Measurements from ENCODE around the gene SCN8A.
A peak's percentile ranks its signal among the peaks of the same experiment; 100 is the strongest.

SCN8A gene

GRCh38 chr12:51752234-51752889 is 161.3 kb downstream of the SCN8A start:
- TF ChIP-seq, protein P1, sequence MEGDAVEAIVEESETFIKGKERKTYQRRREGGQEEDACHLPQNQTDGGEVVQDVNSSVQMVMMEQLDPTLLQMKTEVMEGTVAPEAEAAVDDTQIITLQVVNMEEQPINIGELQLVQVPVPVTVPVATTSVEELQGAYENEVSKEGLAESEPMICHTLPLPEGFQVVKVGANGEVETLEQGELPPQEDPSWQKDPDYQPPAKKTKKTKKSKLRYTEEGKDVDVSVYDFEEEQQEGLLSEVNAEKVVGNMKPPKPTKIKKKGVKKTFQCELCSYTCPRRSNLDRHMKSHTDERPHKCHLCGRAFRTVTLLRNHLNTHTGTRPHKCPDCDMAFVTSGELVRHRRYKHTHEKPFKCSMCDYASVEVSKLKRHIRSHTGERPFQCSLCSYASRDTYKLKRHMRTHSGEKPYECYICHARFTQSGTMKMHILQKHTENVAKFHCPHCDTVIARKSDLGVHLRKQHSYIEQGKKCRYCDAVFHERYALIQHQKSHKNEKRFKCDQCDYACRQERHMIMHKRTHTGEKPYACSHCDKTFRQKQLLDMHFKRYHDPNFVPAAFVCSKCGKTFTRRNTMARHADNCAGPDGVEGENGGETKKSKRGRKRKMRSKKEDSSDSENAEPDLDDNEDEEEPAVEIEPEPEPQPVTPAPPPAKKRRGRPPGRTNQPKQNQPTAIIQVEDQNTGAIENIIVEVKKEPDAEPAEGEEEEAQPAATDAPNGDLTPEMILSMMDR (IDR thresholded peaks at IDR 0.05) = no peak
- H3K27ac Mint-ChIP-seq = no peak overlapping the region
- peak; percentile 44 for DNase-seq
- H3K4me1 Mint-ChIP-seq = no peaks in the 10 kb centered on the region
- H3K9me3 Mint-ChIP-seq = no peaks in the 10 kb centered on the region
- no peaks in the 10 kb centered on the region for H3K27me3 Mint-ChIP-seq (ENCODE audit: low read depth, poor library complexity)
- peaks cover 4% of the 10 kb centered on the region for H3K36me3 Mint-ChIP-seq (ENCODE audit: low read depth)
- H3K4me3 Mint-ChIP-seq = no peak overlapping the region

GRCh38 chr12:51753980-51754675 is 163.1 kb downstream of the SCN8A start:
- H3K36me3 Mint-ChIP-seq (ENCODE audit: low read depth) = peaks cover 4% of the 10 kb centered on the region
- no peak overlapping the region for H3K4me3 Mint-ChIP-seq
- TF ChIP-seq, protein P1 (IDR thresholded peaks at IDR 0.05) = no peak
- no peak for DNase-seq
- H3K9me3 Mint-ChIP-seq = no peaks in the 10 kb centered on the region
- no peaks in the 10 kb centered on the region for H3K27me3 Mint-ChIP-seq (ENCODE audit: low read depth, poor library complexity)
- no peaks in the 10 kb centered on the region for H3K4me1 Mint-ChIP-seq
- H3K27ac Mint-ChIP-seq = no peak overlapping the region

DNA sequence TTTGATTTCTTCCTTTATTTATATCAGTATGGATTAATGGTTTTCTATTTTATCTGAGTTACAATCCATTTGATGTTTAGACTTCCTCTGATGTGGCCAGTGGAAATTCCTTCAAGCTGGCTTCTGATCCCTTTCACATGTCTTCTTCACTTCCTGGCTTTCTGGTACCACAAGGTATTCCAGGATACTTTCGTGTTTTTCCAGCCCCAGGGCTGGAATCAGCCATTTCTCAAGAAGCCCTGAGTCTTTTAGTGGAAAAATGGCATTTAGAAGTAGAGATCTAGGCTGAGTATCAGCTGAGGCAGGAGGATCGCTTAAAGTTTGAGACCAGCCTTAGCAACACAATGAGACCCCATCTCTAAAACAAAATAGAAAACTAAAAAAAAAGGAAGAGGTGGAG is 164.2 kb downstream of the SCN8A start:
- Mint-ChIP-seq H3K36me3 (ENCODE audit: low read depth) (peaks cover 4% of the 10 kb centered on the region), H3K27me3 (ENCODE audit: low read depth, poor library complexity) (no peaks in the 10 kb centered on the region), H3K4me1 (no peaks in the 10 kb centered on the region), H3K27ac (no peak overlapping the region), H3K9me3 (no peaks in the 10 kb centered on the region), H3K4me3 (no peak overlapping the region)
- TF ChIP-seq, protein P1 (IDR thresholded peaks at IDR 0.05) = no peak
- no peak for DNase-seq

DNA sequence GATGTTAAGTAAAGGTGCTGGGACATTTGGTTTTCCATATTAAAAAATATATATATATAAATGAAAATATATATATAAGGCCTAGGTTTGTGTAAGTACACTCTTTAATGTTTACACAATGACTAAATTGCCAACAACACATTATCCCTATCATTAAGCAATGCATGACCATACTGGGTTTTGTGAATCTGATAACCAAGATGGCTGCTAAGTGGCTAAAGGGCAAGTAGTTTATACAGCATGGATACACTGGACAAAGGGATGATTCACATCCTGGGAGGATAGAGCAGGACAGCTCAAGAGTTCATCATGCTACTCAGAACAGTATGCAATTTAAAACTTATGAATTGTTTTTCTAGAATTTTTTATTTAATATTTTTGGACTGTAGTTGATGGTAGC is 168.1 kb downstream of the SCN8A start:
- Mint-ChIP-seq H3K9me3 (no peaks in the 10 kb centered on the region), H3K4me3 (no peak overlapping the region), H3K27ac (no peak overlapping the region), H3K36me3 (ENCODE audit: low read depth) (no peaks in the 10 kb centered on the region), H3K4me1 (no peaks in the 10 kb centered on the region), H3K27me3 (ENCODE audit: low read depth, poor library complexity) (no peaks in the 10 kb centered on the region)
- DNase-seq = no peak
- TF ChIP-seq, protein P1 (IDR thresholded peaks at IDR 0.05) = no peak

- Mint-ChIP-seq H3K4me3 (no peak overlapping the region), H3K36me3 (ENCODE audit: low read depth) (no peaks in the 10 kb centered on the region), H3K27ac (peak overlapping the region; percentile 78), H3K27me3 (ENCODE audit: low read depth, poor library complexity) (no peaks in the 10 kb centered on the region), H3K4me1 (no peaks in the 10 kb centered on the region), H3K9me3 (no peaks in the 10 kb centered on the region)
- TF ChIP-seq, protein P1 (IDR thresholded peaks at IDR 0.05) = no peak
- no peak for DNase-seq
Measured at GRCh38 chr12:51759695-51760094, 168.7 kb downstream of the SCN8A start.

DNA sequence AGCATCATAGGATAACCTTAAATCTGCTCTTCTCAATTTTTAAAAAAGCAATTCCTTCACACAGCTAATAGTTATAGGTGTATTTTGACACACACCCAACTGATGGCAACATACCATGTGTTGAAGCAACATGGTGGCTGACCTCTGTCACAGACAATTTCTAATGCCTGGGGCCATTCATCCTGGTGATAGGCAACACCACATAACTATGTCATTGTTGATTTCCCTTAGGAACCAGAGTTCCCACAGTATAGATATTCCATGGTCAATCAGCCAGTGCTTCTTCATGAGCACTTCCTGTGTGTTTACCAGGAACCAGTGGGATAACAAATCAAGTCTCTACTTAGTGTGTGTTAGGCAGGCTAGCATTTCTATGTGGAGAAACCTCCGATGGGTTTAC is 169.2 kb downstream of the SCN8A start:
- H3K4me3 Mint-ChIP-seq = no peak overlapping the region
- no peaks in the 10 kb centered on the region for H3K36me3 Mint-ChIP-seq (ENCODE audit: low read depth)
- H3K27ac Mint-ChIP-seq = peak overlapping the region; percentile 78
- no peaks in the 10 kb centered on the region for H3K4me1 Mint-ChIP-seq
- no peaks in the 10 kb centered on the region for H3K27me3 Mint-ChIP-seq (ENCODE audit: low read depth, poor library complexity)
- TF ChIP-seq, protein P1 (IDR thresholded peaks at IDR 0.05) = no peak
- no peak for DNase-seq
- H3K9me3 Mint-ChIP-seq = no peaks in the 10 kb centered on the region

All from nephron progenitor cell (in vitro differentiated cells).